Liver (tissue), 3 donors: ENCODE measurements around the gene DPPA3.

ENCODE experiments used
- CTCF ChIP-seq: fragments of 150-350 bp; IDR thresholded peaks from 2 replicates; pipeline ENCODE4 v1.5.1; 2017; ENCODE audit warnings: improper control_type of control experiment, low read depth, low read length; ENCODE audit not compliant: missing input control
- FOXA1 ChIP-seq: IDR thresholded peaks from 2 replicates; pipeline ENCODE4 v1.6.1; 2016; ENCODE audit warnings: antibody characterized with exemption
- FOXA2 ChIP-seq: IDR thresholded peaks from 2 replicates; pipeline ENCODE4 v1.6.1; 2016; ENCODE audit warnings: antibody characterized with exemption
- GABPA ChIP-seq, 2 donors: IDR thresholded peaks in 1 of 2; conservative IDR thresholded peaks in 1 of 2; 2 replicates each; pipeline ENCODE4 v1.6.1; 2016; ENCODE audit warnings: antibody characterized with exemption in 2 of 2, mild to moderate bottlenecking in 1 of 2, moderate library complexity in 1 of 2
- HNF4A ChIP-seq, 2 donors: conservative IDR thresholded peaks; 2 replicates each; pipeline ENCODE4 v1.6.1; 2016; ENCODE audit warnings: antibody characterized with exemption in 2 of 2, mild to moderate bottlenecking in 2 of 2
- HNF4G ChIP-seq: IDR thresholded peaks from 2 replicates; pipeline ENCODE4 v1.6.1; 2016; ENCODE audit warnings: antibody characterized with exemption
- JUND ChIP-seq, 2 donors: IDR thresholded peaks; 2 replicates each; pipeline ENCODE4 v1.6.1; 2016; ENCODE audit warnings: antibody characterized with exemption in 2 of 2
- MAX ChIP-seq: IDR thresholded peaks from 2 replicates; pipeline ENCODE4 v1.6.1; 2016; ENCODE audit warnings: antibody characterized with exemption
- REST ChIP-seq: IDR thresholded peaks from 2 replicates; pipeline ENCODE4 v1.6.1; 2016; ENCODE audit warnings: antibody characterized with exemption, mild to moderate bottlenecking
- SP1 ChIP-seq: IDR thresholded peaks from 2 replicates; pipeline ENCODE4 v1.6.1; 2018; ENCODE audit warnings: antibody characterized with exemption, mild to moderate bottlenecking
- TAF1 ChIP-seq: conservative IDR thresholded peaks from 2 replicates; pipeline ENCODE4 v1.6.1; 2016; ENCODE audit warnings: antibody characterized with exemption, mild to moderate bottlenecking
- YY1 ChIP-seq: IDR thresholded peaks from 2 replicates; pipeline ENCODE4 v1.6.1; 2016; ENCODE audit warnings: antibody characterized with exemption, mild to moderate bottlenecking
- ZBTB33 ChIP-seq: IDR thresholded peaks from 2 replicates; pipeline ENCODE4 v1.6.1; 2016; ENCODE audit warnings: antibody characterized with exemption
- donor health status: healthy.
- donor health status: healthy.

- no peak for TF ChIP-seq REST
- TF ChIP-seq CTCF = no peak
- TF ChIP-seq HNF4G = no peak
- TF ChIP-seq JUND (IDR thresholded peaks at IDR 0.05) = no peak
- TF ChIP-seq TAF1 = no peak
- TF ChIP-seq ZBTB33 = no peak
- no peak for TF ChIP-seq GABPA (IDR thresholded peaks at IDR 0.05 in 1 of 2, conservative IDR thresholded peaks at IDR 0.05 in 1 of 2)
- TF ChIP-seq YY1 = no peak
- TF ChIP-seq FOXA1 = no peak
- no peak for TF ChIP-seq SP1
- no peak for TF ChIP-seq FOXA2
- TF ChIP-seq HNF4A (conservative IDR thresholded peaks at IDR 0.05) = no peak
- TF ChIP-seq MAX = no peak
Measured at GRCh38 chr12:7748852-7749251, 37.6 kb downstream of the DPPA3 start.
